Frontal cortex (tissue), 4 donors: ENCODE data around the gene TSPOAP1. TPM values are rescaled to one million over a fixed set of nuclear protein-coding genes. Genes with fewer than 3 reads are reported as not detected.

ENCODE experiments used
- DNase-seq, 2 donors: peaks; one replicate each; pipeline ENCODE4 v3.0.0; 2012; ENCODE audit warnings: low spot score in 2 of 2
- FAIRE-seq: peaks from 2 replicates; lab custom pipeline; 2012; peaks lifted over from hg19 to GRCh38; lab: Jason Lieb, UNC
- total RNA-seq: library from RNA; depleted of rRNA; stranded (reverse); fragments of >200 nt; gene quantifications from one replicate; pipeline ENCODE4 v1.2.3, GENCODE V29; 2014
- donor health status: control.
- donor health status: control.
- donor health status: control.

The TSPOAP1 gene
- total RNA-seq, 1 donor from 2014 or later: 31.0 TPM

DNA sequence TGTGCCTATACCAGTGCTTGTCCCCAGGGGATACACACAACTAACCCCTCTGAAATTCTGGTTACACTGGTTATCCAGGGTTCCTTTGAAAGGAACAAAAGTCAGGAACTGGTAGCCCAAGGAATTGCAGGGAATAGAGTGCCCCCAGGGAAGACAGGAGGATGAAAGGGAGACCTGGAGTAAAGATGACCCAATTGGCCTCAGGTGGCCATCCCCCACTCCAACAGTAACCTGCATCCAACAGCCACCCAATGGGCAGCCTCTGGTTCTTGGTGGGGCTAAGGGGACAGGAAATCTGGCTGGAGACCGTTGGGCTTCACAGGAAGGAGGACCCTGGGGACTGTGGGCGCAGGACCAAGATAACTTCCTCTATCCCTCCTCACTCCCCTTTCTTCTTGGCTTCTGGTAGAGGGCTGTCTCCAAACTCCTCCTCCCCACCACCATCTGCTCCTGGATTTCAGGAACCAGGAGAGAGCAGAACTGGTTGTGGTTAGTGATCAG is 47.0 kb downstream of the TSPOAP1 start:
- FAIRE-seq (no peak), DNase-seq (no peak)

DNA sequence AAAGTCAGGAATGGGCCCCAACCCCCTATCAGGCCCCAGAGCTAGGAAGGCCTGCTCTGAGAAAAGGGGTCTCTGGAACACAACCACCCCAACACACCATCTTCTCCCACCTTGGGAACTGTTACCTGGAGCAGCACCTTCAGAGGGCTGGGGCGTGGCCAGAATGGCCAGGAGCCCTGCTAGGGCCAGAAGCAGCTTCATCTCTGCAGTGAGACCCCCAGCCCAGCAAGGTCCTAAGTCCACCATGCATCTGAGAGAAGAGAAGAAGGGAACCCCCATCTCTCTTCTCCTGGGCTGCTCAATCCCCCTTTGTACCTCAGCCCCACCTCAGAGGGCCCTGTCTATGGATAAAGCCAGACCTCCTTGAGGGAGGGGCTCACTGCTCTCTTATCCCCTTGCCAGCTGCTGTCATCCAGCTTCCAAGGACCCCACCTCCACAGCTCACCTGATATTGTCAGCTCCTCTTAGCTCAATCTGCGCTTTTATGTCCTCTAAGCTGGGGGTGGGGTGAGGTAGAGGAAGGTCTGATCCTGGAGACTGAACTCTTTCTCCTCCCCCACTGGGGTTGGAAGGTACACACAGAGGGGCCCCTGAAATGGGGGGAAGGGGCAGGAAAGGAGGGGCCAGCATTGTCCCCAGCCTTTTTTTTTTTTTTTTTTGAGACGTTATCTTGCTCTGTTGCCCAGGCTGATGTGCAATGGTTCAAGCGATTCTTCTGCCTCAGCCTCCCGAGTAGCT is 47.9 kb downstream of the TSPOAP1 start, which contains the start of gene MPO:
Gene MPO (minus strand): TSS at position 456 of the 738 bp plus-strand sequence. CDS start 177 bp downstream, at position 279.
- FAIRE-seq (no peak), DNase-seq (no peak)

DNA sequence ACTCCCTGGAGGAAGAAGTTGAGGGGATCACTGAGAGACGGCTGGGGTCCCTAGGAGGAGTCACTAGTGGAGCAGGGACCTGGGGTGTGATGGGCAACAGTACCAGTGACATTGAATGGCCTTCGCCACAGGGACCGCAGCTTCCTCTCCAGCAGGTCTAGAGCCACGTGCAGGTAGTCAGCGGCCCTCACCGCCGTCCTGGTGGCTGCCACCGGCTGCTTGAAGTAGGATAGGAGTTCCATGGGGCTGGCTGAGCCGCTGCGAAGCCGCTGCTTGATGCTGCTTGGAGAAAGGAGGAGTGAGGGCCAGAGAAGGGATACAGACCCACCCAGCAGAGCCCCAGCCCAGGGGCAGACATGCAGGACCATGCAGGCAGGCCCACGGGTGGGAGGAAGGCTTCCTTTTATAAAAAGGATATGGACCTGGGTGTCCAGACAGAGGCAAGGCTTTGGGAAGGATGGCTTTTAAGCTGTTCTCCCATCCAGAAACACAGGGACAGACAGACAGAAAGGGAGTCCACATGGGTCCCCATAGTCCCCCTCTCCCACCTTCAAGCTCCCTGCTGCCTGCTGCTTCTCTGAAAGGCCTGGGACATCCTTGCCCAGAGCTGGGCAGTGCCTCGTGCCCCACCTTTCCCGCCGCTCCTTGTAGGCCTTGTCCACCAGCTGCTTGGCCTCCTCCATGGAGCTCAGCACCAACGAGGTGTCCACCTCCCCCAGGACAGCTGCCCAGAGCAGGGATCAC is 48.7 kb downstream of the TSPOAP1 start:
- FAIRE-seq: no peak
- DNase-seq: no peak

DNA sequence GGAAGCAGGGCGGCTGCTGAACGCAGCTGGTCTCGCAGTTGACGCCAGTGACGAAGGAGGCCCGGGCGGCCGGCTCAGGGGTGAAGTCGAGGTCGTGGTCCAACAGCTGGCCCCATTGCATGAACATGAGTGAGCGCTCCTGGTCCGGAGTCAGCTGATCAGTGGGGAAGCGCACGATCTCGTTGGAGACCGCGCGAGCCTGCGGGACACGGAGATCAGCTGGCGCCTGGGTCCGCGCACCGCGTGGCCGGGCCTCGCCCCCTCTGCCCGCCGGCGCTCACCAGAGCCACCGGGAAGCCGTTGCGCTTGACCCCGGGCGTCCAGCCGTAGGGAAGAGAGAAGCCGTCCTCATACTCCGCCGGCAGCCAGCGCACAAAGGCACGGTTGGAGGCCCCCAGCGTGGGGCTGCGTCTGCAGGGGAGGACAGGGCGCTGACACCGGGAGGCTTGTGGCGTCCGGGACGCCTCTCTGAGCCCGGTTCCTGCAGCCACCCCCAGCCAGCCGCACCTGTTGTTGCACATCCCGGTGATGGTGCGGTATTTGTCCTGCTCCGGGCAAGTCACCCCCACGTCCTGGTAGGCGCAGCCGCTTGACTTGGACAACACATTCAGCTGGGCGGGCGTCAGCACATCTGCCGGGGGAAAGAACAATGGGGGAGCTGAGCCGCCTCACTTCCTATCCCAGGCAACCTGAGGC is 49.4 kb downstream of the TSPOAP1 start:
- FAIRE-seq (no peak), DNase-seq (no peak)

DNA sequence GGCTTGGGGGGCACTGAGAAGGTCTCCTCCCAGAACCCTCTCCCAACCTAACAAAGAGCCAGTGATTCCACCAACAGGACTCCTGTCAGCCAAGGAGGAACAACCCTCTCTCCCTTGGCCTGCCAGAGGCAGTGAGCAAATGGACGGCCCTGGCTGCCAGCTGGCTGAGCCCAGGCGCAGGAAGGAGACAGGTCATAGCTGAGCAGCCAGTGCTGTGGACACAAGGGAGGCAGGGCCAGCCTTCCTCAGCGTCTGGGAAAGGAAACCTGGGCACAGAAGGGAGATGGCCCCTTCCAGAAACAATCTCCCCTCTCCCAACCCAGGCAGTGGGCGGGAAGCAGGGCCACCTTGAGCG is 50.0 kb downstream of the TSPOAP1 start:
- DNase-seq (peak in 1 of 2 donors; percentile 52), FAIRE-seq (no peak)

GRCh38 chr17:58277802-58278595 is 50.6 kb downstream of the TSPOAP1 start:
- FAIRE-seq (no peak), DNase-seq (no peak)

DNA sequence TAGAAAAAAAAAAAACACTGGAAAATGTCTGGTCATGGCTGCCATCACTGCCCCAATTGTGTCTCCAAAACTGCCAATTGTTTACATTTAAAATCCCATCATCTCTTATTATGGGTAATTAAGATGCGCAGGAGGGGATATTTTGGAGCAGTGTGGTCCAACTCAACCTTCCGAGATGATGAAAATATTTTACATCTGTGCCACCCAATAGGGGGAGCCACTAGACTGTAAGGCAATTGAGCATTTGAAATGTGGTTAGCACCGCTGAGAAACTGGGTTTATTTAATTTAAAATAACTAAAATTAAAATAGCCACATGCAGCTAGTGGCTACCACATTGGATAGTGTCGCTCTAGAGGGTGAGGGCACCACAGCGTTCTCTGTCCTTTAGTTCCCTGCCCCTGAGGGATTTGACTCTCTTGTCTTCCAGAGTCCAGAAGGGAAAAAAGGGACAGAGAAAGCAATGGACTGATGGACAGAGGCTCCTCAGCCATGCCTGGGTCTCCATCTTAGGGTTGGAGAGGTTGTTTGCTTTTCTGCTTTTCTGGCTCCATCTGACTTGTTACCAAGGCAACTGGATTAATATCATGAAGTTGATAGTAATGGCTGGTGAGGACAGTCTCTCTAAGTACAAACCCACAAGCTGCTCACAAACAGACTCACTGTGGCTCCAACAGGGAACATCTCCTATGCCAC is 51.3 kb downstream of the TSPOAP1 start:
- FAIRE-seq (no peak), DNase-seq (no peak)

DNA sequence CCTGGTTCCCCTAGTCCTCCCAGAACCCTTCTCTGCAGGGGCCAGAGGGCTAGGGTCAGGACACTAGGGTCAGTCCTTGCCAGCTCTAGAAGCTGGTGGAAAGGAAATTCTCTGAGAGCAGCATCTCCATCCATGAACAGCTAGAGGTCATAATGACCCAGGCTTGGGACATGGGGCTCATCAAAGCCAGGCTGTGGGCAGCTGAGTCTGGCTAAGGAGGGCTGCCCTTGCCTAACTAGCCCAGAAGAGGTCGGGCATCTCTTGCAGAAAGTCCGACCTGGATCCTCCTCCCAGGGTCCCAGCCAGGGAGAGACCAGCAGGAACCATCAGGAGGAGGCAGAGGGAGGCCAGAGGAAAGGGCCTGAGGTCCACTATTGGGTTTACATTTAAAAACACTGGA is 52.2 kb downstream of the TSPOAP1 start:
- DNase-seq (no peak), FAIRE-seq (no peak)

DNA sequence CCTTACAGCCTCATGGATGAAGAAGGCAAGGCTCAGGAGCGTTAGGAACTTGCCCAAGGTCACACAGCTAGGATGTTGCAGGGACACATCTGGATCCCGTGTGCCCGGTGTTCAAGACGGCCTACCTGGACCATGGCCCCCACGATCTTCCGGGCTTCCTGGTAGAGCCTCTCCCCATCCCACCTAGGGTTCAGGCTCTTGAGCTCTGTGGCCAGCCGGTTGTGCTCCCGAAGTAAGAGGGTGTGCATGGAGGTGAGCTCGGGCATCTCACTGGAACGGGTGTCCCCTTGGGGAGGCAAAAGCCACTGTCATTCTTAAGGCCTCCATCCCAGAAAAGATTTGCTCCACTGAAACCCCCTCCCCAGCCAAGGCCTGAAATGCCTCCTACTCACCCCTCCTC is 53.2 kb downstream of the TSPOAP1 start:
- FAIRE-seq (no peak), DNase-seq (no peak)

DNA sequence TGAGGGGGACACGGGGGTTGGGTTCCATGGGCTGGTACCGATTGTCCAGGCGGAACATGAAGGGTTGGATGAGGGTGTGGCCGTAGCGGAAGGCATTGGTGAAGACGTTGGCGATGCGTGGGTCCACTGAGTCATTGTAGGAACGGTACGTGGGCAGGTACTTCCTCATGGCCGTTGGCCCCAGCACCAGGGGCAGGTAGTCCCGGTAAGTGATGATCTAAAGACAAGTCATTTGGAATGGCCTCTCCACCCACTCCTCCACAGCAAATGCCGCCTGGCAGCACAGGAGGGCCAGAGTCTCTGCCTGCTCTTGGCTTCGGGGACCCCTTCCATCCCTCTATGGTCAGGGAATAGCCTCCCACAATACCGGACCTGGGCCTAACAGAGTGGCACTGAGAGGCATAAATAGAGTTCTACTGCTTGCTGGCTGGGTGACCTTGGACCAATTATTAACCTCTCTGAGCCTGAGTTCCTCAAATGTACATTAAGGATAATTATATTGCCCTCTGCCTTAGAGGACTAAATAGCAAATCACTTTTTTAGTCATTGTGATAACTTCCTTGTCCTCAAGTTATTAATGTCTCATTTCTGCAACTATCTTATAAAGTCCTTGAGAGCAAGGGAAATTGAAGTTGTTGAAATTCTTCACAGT is 55.0 kb downstream of the TSPOAP1 start:
- DNase-seq: no peak

DNA sequence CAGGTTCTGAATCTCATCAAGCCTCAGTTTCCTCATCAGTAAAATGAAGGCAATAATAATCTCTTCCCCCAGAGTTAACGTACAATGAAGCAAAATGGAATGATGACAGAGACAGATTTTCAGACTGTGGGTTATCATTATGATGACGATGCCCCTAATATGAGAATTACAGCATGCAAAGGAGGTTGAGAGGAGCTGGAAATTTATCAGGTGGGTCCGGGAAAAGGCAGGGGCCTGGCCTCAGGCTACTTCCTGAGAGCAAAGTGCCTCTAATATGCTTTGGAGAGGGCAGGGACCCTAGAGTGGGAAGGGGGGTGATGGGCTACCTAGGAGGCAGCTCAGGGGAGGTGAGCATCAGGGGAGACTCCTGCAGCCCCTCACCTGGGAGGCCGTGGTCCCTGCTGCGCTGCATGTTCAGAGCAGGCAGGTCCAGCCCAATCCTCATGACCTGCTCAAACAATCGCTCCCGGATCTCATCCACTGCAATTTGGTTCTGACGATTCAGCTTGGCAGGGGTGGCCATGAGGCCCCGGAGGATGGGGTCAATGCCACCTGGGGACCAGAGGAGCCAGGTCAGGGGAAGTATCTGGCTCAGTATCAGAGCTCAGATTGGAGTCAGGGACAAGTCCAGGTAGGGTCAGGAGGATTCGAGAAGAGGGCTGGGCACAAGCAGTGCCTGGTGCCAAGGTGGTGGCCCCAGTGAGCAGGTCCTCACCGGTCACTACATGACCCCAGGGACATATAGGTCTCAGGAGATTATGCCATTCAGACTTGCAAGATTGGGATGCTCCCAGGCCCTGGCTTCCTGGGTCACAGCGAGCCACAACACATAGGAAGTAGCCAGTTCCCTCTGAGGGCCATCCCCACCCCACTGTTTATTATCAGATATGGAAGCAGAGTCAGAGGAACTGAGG is 56.0 kb downstream of the TSPOAP1 start:
- no peak for FAIRE-seq

More for the DNA sequence above, 55.0 kb downstream of the TSPOAP1 start:
- no peak for FAIRE-seq

DNA sequence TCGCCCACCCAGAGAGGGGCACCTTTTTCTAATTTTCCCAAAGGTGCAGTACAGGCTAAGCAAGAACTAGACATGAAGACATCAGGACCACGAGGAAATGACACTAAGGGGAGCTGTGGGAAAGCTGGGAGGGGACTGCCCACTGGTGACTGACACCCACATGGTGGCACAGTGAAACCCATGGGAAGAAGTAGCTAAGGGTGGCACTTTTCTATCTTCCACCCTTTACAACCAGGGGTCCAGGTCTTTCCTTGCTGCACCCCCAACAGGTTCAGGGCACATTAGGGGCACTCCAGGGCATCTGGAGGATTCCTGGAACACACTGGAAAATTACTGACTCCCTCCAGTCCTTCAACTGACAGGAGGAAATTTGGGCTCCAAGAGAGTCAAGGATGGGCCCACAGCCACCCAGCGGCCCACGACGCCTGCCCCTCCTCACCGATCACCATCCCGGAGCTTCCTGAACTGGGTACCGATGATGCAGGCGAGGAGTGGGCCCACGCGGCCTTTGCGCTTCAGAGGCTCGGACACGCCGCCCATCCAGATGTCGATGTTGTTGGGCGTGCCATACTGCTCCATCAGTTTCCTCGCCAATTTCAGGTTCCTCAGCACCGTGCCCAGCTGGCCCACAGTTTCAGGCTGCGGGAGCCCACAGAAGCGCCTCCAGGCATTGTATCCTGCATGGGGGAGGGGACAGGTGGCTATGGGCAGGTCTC is 57.2 kb downstream of the TSPOAP1 start:
- no peak for FAIRE-seq
- no peak for DNase-seq

More for the DNA sequence above, 56.0 kb downstream of the TSPOAP1 start:
- DNase-seq: no peak

DNA sequence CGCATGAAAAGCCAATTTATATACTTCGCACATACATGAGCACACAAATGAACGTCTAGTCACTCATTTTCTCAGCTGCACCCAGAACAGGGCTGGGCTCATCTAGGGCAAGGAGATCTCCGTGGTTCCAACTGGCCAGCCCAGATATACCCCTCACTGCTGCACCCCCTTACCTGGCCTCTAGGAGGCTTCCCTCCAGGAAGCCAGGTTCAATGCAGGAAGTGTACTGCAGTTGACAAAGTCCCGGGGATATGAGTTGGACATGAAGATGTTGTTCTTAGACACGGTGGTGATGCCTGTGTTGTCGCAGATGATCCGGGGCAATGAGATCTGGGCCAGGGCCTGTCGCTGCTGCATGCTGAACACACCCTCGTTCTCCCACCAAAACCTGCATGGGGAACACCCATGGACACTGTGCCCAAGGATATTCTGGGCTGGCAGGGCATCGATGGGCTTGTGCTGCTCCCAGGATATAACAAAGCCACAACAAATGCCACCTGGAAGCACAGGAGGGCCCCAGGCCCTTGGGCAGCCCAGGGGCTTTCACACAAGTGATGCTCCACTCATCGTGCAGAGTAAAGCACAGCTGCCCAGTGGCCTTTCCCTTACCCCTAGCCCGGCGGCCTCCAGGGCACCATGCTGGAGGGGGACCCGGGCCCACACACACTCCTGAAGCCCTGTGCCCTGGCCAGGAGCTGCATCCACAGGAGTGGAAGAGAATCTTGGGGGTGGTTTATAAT is 57.9 kb downstream of the TSPOAP1 start:
- DNase-seq (no peak), FAIRE-seq (no peak)

DNA sequence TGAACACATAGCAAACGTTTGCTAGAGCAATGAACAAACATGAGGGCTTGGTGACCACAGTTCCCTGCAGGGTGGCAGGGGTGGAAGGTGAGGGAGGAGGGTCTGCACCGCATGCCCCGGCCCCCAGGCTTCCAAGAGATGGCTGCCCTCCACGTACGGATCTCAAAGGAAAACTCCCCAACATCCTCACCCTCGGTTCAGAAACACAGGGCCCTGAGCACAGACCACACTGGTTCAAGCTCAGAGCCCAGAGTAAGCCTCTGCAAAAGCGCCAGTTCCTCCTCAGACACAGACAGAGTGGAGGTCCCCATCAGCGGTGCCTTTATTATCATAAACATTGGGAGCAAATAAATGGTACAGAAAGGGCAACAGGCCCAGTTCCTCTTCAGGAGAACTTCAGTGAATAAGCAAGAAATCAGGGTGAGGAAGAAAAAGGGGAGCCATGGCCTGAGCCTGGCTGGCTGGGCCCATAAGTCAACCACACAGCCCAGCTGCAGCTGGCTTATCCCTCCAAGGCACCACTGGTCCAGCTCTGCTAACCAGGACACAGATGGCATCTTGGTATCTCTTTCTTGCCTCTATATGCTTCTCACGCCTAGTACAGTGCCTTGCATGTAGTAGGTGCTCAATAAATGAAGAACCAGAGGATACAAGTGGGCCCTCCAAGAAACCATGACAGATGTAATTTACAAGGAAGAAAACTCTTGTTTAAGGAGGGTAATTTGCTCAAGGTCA is 58.9 kb downstream of the TSPOAP1 start:
- no peak for FAIRE-seq
- DNase-seq: no peak

DNA sequence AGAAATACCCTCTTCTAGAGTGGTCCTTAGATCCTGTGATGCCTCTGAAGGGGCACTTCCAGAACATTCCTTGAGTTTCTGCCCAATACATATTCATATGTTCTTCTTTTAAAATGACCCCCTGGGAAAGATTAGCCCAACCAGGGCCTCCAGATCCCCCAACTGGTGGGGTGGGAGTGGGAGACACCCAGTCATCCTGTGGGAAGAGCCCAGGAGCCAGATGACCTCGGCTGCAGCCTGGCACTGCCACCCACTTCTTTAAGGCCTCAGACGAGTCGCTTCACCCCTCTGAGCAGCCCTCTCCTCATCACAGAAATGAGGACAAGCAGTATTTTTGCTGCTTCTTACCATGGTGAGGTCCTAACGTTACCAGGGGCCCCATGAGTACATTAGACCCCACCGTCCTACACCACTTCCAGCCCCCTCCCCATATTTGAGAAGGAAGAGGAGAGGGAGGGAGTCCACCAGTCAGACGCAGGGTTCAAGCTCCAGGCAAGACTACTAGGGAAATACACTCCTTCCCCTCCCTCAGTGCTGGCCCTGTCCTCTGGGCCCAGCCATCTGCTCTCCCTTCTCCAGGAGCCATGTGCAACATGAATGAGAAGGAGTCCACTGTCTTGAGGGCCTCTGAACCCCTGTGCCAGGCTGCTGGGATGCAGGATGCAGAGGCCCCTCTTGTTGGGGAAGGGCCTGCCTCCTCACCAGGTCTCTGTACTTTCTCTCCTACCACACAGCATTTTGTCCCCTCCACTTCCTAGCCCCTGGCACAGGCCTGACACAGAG is 59.6 kb downstream of the TSPOAP1 start:
- FAIRE-seq (no peak), DNase-seq (no peak)
